Stimulated activated naive CD8-positive, alpha-beta T cell treated with anti-CD3 and anti-CD28 coated beads, Interleukin-15, Interleukin-2, amounts not matched to agents 100 ng/mL and 50 ng/mL, for 24 hours (primary cell): ENCODE data around the gene SNAPC4.
"Not testable (repeated sequence)": the region's sequence is repeated elsewhere in the genome, so short reads cannot be mapped to it uniquely, and the experiment has no call there.

ENCODE experiments used
- H3K27ac Mint-ChIP-seq: one replicate; pipeline ENCODE4 v1.8.0; 2021; ENCODE audit warnings: mild to moderate bottlenecking, mixed read lengths
- H3K27me3 Mint-ChIP-seq: one replicate; pipeline ENCODE4 v1.8.0; 2021; ENCODE audit warnings: mixed read lengths
- H3K36me3 Mint-ChIP-seq: one replicate; pipeline ENCODE4 v1.8.0; 2021; ENCODE audit warnings: low read depth, mixed read lengths
- H3K4me1 Mint-ChIP-seq: one replicate; pipeline ENCODE4 v1.8.0; 2021; ENCODE audit warnings: low read depth, mixed read lengths
- H3K4me3 Mint-ChIP-seq: one replicate; pipeline ENCODE4 v1.8.0; 2021; ENCODE audit warnings: mild to moderate bottlenecking, mixed read lengths
- H3K9me3 Mint-ChIP-seq: one replicate; pipeline ENCODE4 v1.8.0; 2021; ENCODE audit warnings: mixed read lengths

The SNAPC4 gene

GRCh38 chr9:136354592-136355085 lies 45.3 kb downstream of the SNAPC4 start:
- no peaks in the 10 kb centered on the region for H3K27me3 Mint-ChIP-seq
- H3K36me3 Mint-ChIP-seq, result no peaks in the 10 kb centered on the region
- peaks cover 3% of the 10 kb centered on the region for H3K4me1 Mint-ChIP-seq
- no peaks in the 10 kb centered on the region for H3K9me3 Mint-ChIP-seq
- no peak overlapping the region for H3K27ac Mint-ChIP-seq
- H3K4me3 Mint-ChIP-seq, result no peak overlapping the region

DNA sequence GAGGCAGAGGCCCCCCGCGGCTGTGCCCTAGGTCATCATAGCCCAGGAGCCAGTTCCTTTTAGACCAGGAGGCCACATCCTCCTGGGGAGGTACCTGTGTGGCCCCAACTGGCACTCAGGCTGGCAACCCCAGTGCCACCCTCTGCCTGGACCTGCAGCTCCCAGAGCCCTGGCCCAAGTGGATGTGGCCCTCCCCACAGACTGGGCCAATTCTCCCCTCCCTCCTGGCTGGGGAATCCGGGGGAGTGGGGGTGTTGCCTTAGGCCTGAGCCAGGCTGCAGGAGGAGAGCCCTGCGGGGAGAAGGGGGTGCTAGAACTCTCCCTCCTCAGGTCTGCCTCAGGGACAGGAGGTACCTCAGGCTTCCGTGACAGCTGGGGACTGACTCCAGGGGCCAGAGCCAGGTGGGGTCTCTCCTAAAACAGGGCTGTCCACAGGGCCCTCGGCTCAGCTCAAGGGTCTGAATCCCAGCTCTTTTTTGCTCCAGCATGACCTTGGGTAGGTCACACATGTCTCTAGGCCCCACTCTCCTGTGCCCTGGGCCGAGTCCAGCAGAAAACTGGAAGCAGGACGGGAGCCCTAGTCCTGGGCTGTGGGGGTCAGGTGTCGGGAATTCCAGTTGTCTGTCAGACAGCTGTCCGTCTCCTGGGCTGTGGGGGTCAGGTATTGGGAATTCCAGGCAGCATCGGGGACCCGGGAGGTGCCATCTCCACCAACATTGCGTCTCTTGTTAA lies 46.0 kb downstream of the SNAPC4 start:
- Mint-ChIP-seq H3K27me3 (no peaks in the 10 kb centered on the region), H3K36me3 (no peaks in the 10 kb centered on the region), H3K4me3 (no peak overlapping the region), H3K27ac (no peak overlapping the region), H3K9me3 (no peaks in the 10 kb centered on the region), H3K4me1 (peaks cover 3% of the 10 kb centered on the region)

- H3K4me1 Mint-ChIP-seq, result peaks cover 3% of the 10 kb centered on the region
- no peak overlapping the region for H3K27ac Mint-ChIP-seq
- H3K9me3 Mint-ChIP-seq, result no peaks in the 10 kb centered on the region
Observed at GRCh38 chr9:136353088-136353487, 46.9 kb downstream of the SNAPC4 start.

GRCh38 chr9:136352682-136353081 lies 47.3 kb downstream of the SNAPC4 start:
- no peaks in the 10 kb centered on the region for H3K27me3 Mint-ChIP-seq
- H3K9me3 Mint-ChIP-seq, result no peaks in the 10 kb centered on the region
- no peak overlapping the region for H3K4me3 Mint-ChIP-seq
- no peaks in the 10 kb centered on the region for H3K36me3 Mint-ChIP-seq
- peaks cover 3% of the 10 kb centered on the region for H3K4me1 Mint-ChIP-seq
- H3K27ac Mint-ChIP-seq, result no peak overlapping the region

More at GRCh38 chr9:136353088-136353487, 46.9 kb downstream of the SNAPC4 start:
- no peaks in the 10 kb centered on the region for H3K27me3 Mint-ChIP-seq
- H3K4me3 Mint-ChIP-seq, result no peak overlapping the region
- no peaks in the 10 kb centered on the region for H3K36me3 Mint-ChIP-seq

DNA sequence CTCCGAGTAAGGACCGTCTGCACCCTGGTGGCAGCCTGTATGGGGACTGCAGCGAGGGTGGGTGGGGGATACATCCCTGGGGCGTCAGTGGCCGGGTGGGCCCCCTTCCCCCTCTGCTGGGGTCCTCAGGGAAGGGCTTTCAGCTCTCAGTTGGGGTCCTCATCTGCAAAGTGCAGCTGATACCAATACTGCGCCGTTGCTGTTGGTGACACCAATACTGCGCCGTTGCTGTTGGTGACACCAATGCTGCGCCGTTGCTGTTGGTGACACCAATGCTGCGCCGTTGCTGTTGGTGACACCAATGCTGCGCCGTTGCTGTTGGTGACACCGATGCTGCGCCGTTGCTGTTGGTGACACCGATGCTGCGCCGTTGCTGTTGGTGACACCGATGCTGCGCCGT lies 48.1 kb downstream of the SNAPC4 start:
- H3K27me3 Mint-ChIP-seq, H3K9me3 Mint-ChIP-seq, H3K36me3 Mint-ChIP-seq, H3K27ac Mint-ChIP-seq, H3K4me1 Mint-ChIP-seq, H3K4me3 Mint-ChIP-seq: not testable (repeated sequence)

GRCh38 chr9:136351252-136351800 lies 48.6 kb downstream of the SNAPC4 start:
- no peaks in the 10 kb centered on the region for H3K36me3 Mint-ChIP-seq
- H3K27ac Mint-ChIP-seq, result no peak overlapping the region
- H3K4me3 Mint-ChIP-seq, result no peak overlapping the region
- H3K4me1 Mint-ChIP-seq, result peaks cover 3% of the 10 kb centered on the region
- no peaks in the 10 kb centered on the region for H3K27me3 Mint-ChIP-seq
- no peaks in the 10 kb centered on the region for H3K9me3 Mint-ChIP-seq
